Stimulated activated CD8-positive, alpha-beta memory T cell treated with anti-CD3 and anti-CD28 coated beads, Interleukin-12 subunit alpha, Interleukin-12 subunit beta, amount 100 ng/mL, for 1 hour (primary cell): ENCODE data around the gene ARFGAP1.
"Not testable (repeated sequence)": the region's sequence is repeated elsewhere in the genome, so short reads cannot be mapped to it uniquely, and the experiment has no call there.

ENCODE experiments used
- DNase-seq: peaks from one replicate; pipeline ENCODE4 v3.0.0-alpha.2; 2020; ENCODE audit warnings: low read depth

ARFGAP1 gene

GRCh38 chr20:63240004-63240403 lies 32.6 kb upstream of the ARFGAP1 start:
- DNase-seq: no peak

GRCh38 chr20:63241272-63241671 lies 31.3 kb upstream of the ARFGAP1 start:
- DNase-seq: no peak

GRCh38 chr20:63242736-63243135 lies 29.9 kb upstream of the ARFGAP1 start:
- no peak for DNase-seq

DNA sequence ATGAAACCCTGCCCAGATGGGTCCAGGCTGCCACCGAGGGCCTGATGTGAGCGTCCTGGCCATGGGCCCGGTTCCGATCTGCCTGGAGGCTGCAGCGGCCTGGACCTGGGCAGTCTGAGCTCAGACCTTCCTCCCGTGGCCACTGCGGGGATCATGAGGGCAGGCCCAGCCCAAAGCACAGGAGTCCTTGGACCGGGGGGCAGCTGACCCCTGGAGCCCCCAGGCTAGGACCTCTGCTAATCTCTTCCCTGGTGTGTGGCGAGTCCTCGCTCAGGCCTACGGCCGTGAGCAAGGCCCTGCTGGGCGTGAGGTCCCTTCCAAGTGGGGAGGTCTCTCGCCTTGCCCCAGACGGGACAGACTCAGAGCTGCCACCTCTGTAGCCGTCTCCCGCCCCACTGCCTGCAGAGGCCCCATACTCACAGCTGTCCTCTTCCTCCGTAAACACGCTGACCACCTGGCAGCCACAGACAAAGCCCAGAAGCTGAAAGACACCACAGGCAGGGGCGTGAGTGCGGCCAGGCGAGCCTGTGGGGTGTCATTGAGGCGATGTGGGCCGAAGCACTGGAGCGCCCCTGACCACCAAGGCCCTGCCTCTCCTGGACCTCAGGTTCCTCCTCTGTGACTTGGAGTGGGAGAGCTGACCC lies 28.9 kb upstream of the ARFGAP1 start:
- no peak for DNase-seq

GRCh38 chr20:63244468-63244867 lies 28.1 kb upstream of the ARFGAP1 start:
- no peak for DNase-seq

DNA sequence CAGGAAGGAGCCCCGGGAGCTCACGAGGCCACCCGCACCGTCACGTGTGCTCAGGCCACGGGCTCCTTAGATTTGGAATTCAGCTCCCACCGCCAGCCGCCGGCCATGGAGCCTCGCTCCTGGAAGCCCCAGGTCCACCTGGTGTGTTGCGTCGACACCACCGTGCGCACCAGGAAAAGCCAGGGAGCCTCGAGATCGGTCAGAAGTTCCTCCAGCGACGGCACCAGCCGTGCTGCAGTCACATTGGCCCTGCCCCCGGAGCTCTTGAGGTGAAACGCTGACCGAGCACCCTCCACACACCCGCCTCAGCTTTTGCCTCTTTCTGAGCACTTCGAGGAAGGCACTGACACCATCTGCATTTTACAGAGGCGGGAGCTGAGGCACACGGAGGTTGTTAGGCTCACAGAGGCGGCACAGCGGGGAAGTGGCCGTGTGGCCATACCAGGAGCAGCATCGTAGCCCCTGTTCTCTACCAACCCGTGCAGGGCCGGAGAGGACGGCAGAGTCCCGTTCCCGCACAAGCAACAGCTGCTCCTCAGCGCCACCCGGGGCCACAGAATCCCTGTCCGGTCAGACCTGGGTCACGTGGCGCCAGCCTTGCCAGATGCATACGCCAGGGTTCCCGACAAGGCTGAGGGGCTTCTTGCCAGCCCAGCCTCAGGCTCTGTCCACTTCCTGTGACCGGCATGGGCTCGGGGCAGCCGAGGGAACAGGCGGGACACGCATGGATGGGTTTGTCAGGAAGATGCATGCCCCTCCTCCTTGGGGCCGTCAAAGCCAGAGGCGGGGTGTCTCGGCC lies 25.9 kb upstream of the ARFGAP1 start:
- DNase-seq: no peak

- DNase-seq: no peak
Measured at GRCh38 chr20:63247671-63248228, 24.9 kb upstream of the ARFGAP1 start.

DNA sequence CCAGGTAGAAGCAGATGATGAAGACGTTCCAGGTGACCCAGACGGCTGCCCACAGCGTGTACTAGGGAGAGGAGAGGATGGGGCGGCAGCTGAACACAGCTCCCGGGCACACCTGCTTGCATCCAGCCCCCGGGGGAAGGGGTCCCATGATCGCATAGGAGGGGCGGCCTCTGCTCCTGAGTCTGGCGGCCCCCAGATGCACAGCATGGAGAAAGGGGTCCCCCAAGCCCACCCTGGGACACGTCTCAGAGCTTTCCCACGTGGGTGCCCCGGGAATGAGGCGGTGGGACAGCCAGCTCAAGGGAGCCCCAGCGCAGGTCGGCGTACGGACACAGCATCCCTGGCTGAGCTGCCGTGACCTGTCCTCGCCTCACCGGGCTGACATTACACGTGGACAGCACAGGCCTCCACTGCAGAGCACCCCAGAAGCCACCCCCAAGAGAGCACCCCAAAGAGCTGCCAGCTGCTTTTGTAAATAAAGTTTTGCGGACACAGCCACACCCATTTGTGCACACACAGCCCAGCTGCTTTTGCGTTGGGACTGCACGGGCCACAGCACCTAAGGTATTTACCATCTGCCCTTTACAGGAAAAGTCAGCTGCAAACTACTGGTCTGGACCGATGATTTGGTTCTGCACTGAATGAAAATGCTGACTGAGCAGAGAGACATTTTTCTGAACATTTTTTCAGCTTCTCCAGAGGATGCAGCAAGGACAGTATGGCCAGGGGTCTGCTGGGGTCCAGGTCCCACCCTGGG lies 23.6 kb upstream of the ARFGAP1 start:
- DNase-seq: no peak

- DNase-seq: no peak
Measured at GRCh38 chr20:63249891-63250290, 22.7 kb upstream of the ARFGAP1 start.

GRCh38 chr20:63251350-63251749 lies 21.3 kb upstream of the ARFGAP1 start:
- DNase-seq: not testable (repeated sequence)

- DNase-seq: no peak
Measured at GRCh38 chr20:63252284-63252711, 20.3 kb upstream of the ARFGAP1 start.

- DNase-seq: no peak
Measured at GRCh38 chr20:63253065-63253437, 19.6 kb upstream of the ARFGAP1 start.

- no peak for DNase-seq
Measured at GRCh38 chr20:63253438-63254231, 19.0 kb upstream of the ARFGAP1 start.

DNA sequence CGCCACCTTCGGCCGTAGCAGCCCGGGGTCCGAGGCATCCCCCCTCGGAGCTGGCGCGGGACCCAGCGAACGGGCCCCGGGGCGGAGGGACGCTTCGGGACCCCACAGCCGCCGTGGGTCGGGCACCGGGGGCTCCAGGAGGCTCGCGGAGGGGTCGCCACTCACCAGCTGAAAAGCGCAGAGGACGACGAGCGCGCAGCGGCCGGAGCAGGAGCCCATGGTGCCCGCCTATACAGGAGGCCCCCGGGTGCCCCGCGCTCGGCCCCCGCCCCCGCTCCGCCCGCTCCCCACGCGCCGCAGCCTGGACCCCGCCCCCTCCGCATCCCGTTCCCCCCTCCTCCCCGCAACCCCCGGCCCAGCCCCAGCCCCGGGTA lies 18.4 kb upstream of the ARFGAP1 start, which contains the start of gene NKAIN4:
TSS of gene NKAIN4 (minus strand) at position 232 of the 374 bp plus-strand sequence. CDS start at position 219, 13 bp downstream.
- no peak for DNase-seq

- DNase-seq: no peak
Measured at GRCh38 chr20:63254606-63255384, 17.8 kb upstream of the ARFGAP1 start.

DNA sequence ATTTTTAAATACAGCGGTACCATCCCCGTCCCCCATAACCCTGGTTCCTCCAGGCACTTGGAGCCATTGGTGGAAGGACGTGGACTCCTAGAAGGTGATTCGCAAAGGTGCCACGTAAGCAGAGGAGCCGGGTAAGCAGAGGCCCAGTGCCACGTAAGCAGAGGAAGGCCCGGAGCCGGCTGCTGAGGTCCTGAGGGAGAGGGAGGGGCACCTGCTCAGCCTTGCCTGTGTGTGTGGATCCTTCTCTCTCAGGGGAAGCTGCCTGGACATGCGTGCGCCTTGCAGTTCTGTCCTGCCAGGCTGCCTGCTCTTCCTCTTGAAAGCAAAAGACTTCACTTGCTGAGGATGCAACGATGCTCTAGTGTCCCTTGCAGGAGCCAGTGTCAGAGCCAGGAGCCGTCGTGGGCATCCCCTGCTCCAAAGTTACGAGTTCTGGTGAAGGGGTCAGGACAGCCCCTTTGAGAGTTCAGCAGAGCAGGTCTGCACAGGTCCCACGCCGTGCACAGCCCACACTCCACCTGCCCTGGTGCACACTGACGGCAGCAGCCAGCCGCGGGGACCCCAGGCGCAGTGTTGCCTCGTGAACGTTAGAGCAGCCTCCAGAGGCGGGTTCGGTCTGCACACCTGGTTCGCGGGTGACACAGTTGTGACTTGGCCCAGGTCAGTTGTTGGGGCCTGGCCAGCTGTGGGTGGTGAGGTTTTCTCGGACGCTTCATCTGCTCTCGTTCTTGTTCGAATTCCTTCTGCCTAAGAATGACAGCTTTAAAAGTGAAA lies 16.5 kb upstream of the ARFGAP1 start:
- DNase-seq: no peak

DNA sequence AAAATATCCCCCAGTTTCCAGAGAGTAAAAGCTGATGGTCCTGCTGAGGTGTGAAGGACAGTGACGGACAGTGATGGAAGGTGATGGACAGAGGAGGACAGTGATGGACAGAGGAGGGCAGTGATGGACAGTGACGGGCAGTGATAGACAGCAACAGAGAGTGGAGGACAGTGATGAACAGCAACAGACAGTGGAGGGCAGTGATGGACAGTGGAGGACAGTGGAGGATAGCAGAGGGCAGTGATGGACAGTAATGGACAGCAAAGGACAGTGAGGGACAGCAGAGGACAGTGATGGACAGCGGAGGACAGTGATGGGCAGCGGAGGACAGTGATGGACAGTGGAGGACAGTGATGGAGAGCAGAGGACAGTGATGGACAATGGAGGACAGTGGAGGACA lies 15.7 kb upstream of the ARFGAP1 start:
- DNase-seq: no peak

GRCh38 chr20:63257629-63258028 lies 15.0 kb upstream of the ARFGAP1 start:
- DNase-seq: no peak

- DNase-seq: no peak
Measured at GRCh38 chr20:63258781-63259180, 13.8 kb upstream of the ARFGAP1 start.
